Pancreas (tissue), 10 donors: ENCODE data around the gene ABTB2. TPM values are rescaled to one million over a fixed set of nuclear protein-coding genes. Genes with fewer than 3 reads are reported as not detected.

Experiments
- ATAC-seq, 4 donors: fragments of 200-7000 bp; cut with Tn5 transposase; one replicate each; pipeline versions ENCODE4 v1.8.0 to v1.9.1; 2020; ENCODE audit warnings: mild to moderate bottlenecking in 4 of 4, moderate library complexity in 4 of 4
- DNase-seq, 6 donors: peaks; one replicate each; pipeline ENCODE4 v3.0.0-alpha.2; 2020
- FAIRE-seq: peaks from 2 replicates; lab custom pipeline; 2012; peaks lifted over from hg19 to GRCh38; lab: Jason Lieb, UNC
- H3K27ac ChIP-seq, 4 donors: fragments of 200-600 bp; sonication (generic); 1 replicate in 3 of 4; 2 replicates in 1 of 4; pipeline versions ENCODE4 v1.5.0 to v1.8.0; 2020
- H3K27me3 ChIP-seq, 4 donors: fragments of 200-600 bp; one replicate each; pipeline ENCODE4 v1.8.0; 2021
- H3K36me3 ChIP-seq, 3 donors: fragments of 200-600 bp; sonication (generic) in 1 of 3; one replicate each; pipeline versions ENCODE4 v1.5.0 to v1.8.0; 2020 to 2021
- H3K4me1 ChIP-seq, 3 donors: fragments of 200-600 bp; one replicate each; pipeline ENCODE4 v1.8.0; 2021
- H3K4me3 ChIP-seq, 4 donors: fragments of 200-600 bp; sonication (generic) in 2 of 4; one replicate each; pipeline versions ENCODE4 v1.5.0 to v1.8.0; 2020 to 2021
- H3K9me3 ChIP-seq, 4 donors: fragments of 200-600 bp; one replicate each; pipeline ENCODE4 v1.8.0; 2021
- CTCF ChIP-seq, 4 donors: fragments of 200-600 bp; sonication (generic) in 3 of 4; IDR thresholded peaks; one replicate each; pipeline versions ENCODE4 v1.5.0 to v1.8.0; 2021; ENCODE audit warnings: antibody characterized with exemption in 4 of 4
- WGBS, 2 donors: extraction: QIAGEN DNeasy Blood & Tissue Kit; methylation state at CpG; one replicate each; pipeline ENCODE4 v1.1.7; 2013; 5-methylcytosine and 5-hydroxymethylcytosine counted together
- intact Hi-C, 3 donors: fragments of 100-400 bp; cut with DNase I; formaldehyde crosslinking; loops; one replicate each; pipeline versions ENCODE4 v1.11.1 to v1.14.2; 2022
- polyA plus RNA-seq, 2 donors: library from polyadenylated mRNA; stranded (reverse); fragments of 200-250 nt; gene quantifications; one replicate each; pipeline ENCODE4 v1.2.3, GENCODE V29; 2013
- total RNA-seq, 6 donors: library from RNA; stranded (reverse); fragmentation: NEBNext Ultra II Directional in 4 of 6; extraction: Animal tissue kit (Norgen Biotek cat#: 25700) in 4 of 6; gene quantifications; one replicate each; pipeline versions ENCODE4 v1.2.1 to v1.2.4, GENCODE V29; 2021 to 2023
- donor health status: healthy with polysubstance abuse.
- donor health status: DM: no; HTN: no; CAD: no; lungs with moderate emphysema.
- donor health status: DM: no; HTN: no; CAD: no.
- donor health status: control.
- donor health status: control.
- donor health status: Bipolar disorder and iron deficiency.
- donor health status: DM: yes; HTN: yes; CAD: no.
- donor health status: DM: no; HTN: no; CAD: no.
- donor health status: DM: no; HTN: no; CAD: no.
- donor health status: DM: yes; HTN: yes; CAD: no.

The ABTB2 gene
- total and polyA plus RNA-seq, 8 donors = 0.63 to 4.4 (median 1.9) TPM

- ATAC-seq = peak in 1 of 4 donors; percentile 63
- WGBS, 2 donors = 39 to 42% methylated on average over 3 of the region's 3 CpGs
- intact Hi-C loops = no loop called here
- no peak for FAIRE-seq
- Histone ChIP-seq H3K36me3 (no peaks in the 10 kb centered on the region), H3K27me3 (no peaks in the 10 kb centered on the region), H3K9me3 (no peaks in the 10 kb centered on the region), H3K27ac (no peak overlapping the region), H3K4me3 (no peak overlapping the region), H3K4me1 (no peaks in the 10 kb centered on the region)
- TF ChIP-seq CTCF (IDR thresholded peaks at IDR 0.05) = no peak
- DNase-seq = no peak
These were observed 73.7 kb downstream of the ABTB2 start for GRCh38 chr11:34284156-34284555.

- no peak overlapping the region for H3K4me3 ChIP-seq
- no peaks in the 10 kb centered on the region for H3K27me3 ChIP-seq
- intact Hi-C loops = no loop called here
- 88 to 93% methylated on average over 8 of the region's 8 CpGs for WGBS, 2 donors
- FAIRE-seq (no peak), ATAC-seq (no peak), DNase-seq (no peak)
- H3K27ac ChIP-seq = no peak overlapping the region
- no peak for TF ChIP-seq CTCF (IDR thresholded peaks at IDR 0.05)
- H3K9me3 ChIP-seq = no peaks in the 10 kb centered on the region
- no peaks in the 10 kb centered on the region for H3K4me1 ChIP-seq
- no peaks in the 10 kb centered on the region for H3K36me3 ChIP-seq
These were observed 76.6 kb downstream of the ABTB2 start for GRCh38 chr11:34280945-34281872.

- 46 to 61% methylated on average over 4 of the region's 4 CpGs for WGBS, 2 donors
- no peak for FAIRE-seq
- intact Hi-C loops = no loop called here
- no peak for ATAC-seq
- Histone ChIP-seq H3K27ac (no peak overlapping the region), H3K27me3 (no peaks in the 10 kb centered on the region), H3K36me3 (no peaks in the 10 kb centered on the region), H3K4me3 (no peak overlapping the region), H3K4me1 (peaks cover 0 to 5% (median 0%) of the 10 kb centered on the region in 3 donors), H3K9me3 (no peaks in the 10 kb centered on the region)
- no peak for DNase-seq
- no peak for TF ChIP-seq CTCF (IDR thresholded peaks at IDR 0.05)
These were observed 79.0 kb downstream of the ABTB2 start for GRCh38 chr11:34278693-34279297.

- DNase-seq (no peak), ATAC-seq (no peak), FAIRE-seq (no peak)
- H3K27ac ChIP-seq = no peak overlapping the region
- H3K4me3 ChIP-seq = no peak overlapping the region
- H3K27me3 ChIP-seq = no peaks in the 10 kb centered on the region
- H3K36me3 ChIP-seq = no peaks in the 10 kb centered on the region
- H3K4me1 ChIP-seq = peaks cover 0 to 5% (median 0%) of the 10 kb centered on the region in 3 donors
- no peak for TF ChIP-seq CTCF (IDR thresholded peaks at IDR 0.05)
- intact Hi-C loops = no loop called here
- H3K9me3 ChIP-seq = no peaks in the 10 kb centered on the region
These were observed 79.6 kb downstream of the ABTB2 start for GRCh38 chr11:34278175-34278574.
